ENCODE data around the gene ELOVL7. TPM values are rescaled to one million over a fixed set of nuclear protein-coding genes. Genes with fewer than 3 reads are reported as not detected.
"Not testable (repeated sequence)": the region's sequence is repeated elsewhere in the genome, so short reads cannot be mapped to it uniquely, and the experiment has no call there.

Gene ELOVL7
- total RNA-seq, 1 donor from 2014 or later = 8.7 TPM

DNA sequence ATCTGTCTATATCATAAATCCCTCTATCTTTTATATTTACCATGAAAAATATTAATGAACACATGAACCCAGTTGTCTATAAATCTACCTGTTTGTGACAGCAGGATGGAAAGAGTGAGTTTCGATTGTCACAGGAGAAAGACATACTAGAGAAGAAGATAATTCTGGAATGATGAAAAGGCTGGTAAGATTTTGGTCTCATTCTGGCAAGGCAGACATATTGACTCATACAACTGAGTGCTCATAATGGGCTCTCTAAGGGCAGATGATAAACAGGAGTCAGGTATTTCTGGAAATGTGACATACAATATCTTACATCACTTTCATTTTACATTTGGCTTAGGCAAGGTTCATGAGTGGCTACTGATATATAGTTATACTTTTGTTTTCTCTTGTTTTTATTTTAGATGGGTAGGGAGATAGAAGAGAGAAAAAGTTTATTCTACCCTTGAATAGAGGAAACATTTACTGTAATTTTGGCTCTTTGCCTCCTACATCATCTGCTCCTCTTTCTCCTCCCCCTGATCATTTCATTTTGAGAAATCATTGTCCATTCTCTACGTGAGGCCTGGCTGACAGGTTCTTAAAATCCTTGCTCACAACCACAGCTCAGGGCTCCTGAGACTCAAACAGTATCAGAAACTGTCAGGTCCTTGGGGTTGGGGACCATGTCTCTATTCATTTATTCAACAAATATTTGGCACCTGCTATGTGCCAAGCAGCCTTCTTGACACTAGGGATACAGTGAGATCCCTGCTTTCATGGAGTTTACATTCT, 14.4 kb downstream of the ELOVL7 start:
- no peak for DNase-seq

DNA sequence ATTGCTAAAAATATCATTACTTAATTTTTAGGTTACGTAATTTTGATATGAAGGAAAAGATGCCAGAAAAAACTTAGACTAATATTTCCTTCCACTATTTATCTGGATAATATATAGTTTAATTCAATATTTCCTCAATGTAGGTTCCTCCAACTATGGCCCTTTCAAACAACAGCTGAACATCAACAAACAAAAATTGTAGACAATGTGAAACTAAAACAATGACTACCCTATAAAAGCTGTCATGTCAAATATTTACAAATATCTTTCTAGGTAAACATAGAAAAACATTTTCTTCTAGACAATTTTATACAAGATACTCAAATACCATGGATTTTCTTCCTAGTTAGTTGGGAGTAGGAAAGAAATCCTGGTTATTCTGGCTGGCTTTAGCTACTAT, 16.9 kb downstream of the ELOVL7 start:
- DNase-seq = no peak

DNA sequence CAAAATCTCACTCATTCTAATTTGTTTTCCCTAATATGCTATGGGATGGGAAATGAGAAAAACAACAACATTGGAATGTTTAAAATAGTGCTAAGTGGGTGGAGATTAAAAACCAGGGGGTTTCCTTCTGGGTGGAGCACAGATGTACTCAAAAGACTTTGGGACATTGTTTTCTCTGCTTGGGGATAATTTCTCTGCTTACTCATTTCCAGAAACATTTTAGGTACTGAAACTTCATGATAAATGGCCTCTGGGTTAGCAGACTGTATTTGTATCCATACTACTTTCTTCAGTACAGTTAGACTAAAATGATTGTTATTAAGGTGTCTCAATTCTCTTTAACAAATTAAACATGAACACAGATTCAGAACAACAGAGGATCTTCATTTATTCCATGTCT, 17.4 kb downstream of the ELOVL7 start:
- DNase-seq = no peak

DNA sequence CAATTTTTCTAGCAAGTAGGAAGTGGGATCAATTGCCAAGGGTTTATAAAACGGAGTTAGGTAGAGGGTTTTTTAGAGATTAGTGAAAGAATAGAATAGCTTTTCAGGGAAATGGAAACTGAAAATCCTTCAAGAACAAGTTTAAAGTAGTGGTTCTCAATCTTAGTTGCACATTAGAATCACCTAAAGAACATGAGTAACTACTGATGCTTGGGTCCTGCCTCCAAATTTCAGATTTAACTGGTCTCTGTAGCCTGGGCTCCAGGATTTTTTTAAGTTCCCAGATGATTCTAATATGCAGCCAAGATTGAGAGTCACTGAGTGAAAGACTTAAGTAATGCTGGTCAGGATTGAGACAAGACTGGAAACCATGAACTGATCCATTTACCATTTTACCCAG, 20.5 kb downstream of the ELOVL7 start:
- DNase-seq = no peak

DNA sequence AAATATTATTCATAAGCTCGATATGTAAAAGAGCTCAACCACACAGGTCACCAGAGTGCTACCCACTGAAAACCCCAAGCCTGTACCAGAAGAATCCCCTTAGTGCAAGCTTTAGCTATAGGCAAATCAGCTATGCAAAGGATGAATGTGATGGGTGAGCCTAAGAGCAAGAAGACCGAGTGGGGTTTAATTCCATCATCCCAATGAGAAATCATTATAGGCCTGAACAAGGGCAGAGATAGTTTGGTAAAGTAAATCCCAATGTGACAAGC, 21.8 kb downstream of the ELOVL7 start:
- DNase-seq = no peak

DNA sequence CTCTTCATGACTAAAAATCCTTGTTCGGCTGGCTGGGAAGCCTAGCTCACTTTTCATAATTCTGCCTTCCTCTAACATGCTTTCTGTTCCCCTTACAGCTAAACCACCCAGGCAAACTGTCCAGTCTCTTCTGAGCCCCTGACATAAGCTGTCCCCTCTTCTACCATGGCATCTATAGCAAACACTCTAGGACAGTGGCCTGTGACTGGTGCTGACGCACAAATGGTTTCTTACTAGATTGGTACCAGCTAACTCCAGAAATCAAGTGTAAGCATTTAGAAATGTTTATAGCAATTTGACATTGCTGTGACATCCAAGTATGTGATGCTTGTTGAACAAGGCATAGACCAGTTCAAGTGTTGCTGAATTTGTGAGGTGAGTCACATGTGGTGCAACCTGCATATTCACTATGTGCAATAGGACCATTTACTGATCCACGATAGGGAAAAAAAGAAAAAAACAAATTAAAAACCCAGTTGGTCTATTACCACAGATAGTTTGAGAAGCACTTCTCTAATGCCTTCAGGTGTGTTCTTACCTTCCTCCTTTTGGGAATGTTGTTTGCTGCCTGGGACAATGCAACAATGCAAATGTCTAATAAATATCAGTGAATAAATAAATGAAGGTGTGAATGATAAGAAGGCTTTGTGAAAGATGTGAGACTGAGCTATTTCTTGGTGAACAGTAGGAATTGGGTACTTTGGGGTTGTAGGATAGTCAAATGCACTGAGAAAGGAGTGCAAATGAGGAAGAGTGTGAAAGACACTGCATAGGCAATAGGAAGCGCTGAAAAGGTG, 22.4 kb downstream of the ELOVL7 start:
- no peak for DNase-seq

DNA sequence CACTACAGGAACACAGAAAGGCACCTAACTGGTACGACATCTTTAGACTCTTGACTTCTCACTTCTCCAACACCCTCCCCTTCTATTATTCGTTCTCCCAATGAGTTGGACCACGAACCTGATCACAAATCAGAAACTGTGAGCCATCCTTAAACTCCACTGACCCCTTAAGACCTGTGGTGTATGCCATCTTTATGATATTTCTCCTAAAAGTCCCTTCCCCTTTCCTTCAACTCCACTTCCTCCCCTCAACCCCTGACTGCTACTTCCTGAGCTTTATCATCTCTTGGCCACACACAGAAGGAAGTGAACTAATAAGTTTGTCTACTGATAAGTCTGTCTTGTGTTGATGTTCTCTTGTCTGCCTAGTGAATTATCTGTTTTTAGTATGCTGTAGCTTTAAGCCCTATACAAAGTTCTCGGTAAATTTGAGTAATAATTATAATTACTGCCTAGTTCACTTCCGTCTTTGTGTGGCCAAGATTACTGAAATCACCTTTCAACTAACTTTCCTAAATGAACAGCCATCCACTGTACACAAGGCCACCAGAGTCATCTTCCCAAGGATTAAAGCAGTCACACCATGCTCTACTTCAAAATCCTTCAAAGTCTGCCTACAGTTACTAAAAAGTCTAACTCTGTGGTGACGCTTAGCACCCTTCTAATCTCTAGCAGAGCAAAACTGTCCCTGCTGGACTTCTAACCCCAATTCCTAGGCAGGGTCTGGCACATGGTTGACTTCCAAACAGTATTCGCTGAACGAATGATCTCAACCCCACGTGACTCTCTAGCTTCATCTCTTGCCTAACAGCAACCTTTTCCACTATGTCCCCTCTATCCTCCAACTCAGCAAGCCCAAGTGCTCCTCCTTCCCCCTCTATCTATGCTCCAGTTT, 23.2 kb downstream of the ELOVL7 start:
- DNase-seq = no peak

DNA sequence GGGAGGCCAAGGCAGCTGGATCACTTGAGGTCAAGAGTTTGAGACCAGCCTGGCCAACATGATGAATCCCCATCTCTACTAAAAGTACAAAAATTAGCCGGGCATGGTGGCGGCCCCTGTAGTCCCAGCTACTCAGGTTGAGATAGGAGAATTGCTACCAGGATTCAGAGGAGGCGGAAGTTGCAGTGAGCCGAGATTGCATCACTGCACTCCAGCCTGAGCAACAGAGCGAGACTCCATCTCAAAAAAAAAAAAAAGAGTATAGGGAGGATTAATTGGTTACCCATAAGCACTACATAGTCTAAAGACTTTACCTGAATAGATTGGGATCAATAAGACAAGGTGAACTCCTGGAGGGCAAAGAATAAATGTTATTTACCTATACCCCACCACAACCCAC, 27.9 kb downstream of the ELOVL7 start:
- DNase-seq = not testable (repeated sequence)

DNA sequence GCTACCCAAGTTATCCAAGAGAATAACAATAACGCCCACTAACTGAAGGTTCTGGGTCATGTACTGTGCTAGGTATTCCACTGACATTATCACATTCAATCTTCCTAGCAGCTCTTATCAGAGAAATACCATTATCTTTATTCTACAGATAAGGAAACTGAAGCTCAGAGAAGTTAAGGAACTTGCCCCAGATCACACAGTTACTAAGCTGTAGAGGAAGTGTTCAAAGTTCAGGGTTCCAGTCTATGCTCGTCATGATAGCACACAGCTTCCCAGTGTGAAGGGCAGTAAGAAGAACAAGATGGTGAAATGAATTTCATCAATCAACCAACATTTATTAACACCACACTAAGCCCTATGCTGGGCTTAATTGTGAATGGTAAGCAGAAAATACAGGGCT, 29.6 kb downstream of the ELOVL7 start:
- DNase-seq = no peak

DNA sequence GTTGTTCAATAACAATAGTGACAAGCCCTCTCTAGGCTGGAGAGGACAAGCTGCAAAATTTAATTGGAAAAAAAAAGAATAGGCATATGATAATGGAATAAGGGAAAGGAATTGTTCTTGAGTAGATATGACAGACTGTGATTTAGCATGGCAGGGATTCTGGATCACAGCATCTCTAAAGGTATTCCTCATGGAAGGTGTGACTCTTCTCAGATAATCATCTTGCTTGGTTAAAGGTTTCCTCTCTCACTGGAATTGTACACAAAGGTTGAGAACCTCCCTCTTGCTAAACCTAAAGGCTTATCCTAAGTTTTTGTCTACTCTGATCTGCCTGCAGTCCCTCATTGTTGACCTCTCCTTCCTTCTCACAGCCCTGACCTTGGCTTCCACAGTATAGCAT, 31.6 kb downstream of the ELOVL7 start:
- DNase-seq = no peak

DNA sequence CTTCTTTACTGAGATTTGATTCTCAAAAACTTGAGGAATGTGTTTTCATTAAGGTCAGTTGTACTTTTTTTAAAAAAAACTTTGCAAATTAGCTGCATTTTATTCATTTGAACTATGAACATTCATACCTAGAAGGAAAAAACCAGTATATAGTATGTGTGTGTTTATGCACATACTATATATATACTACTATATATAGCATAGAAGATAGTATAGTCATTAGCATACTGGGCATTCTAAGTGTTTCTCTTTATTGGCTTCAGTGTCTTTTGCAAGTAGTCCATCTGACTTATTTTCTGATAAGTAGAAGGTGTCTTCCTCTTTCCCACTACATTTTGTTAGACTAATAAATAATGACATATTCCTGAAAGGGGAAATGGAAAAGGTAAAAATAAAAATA, 33.0 kb downstream of the ELOVL7 start:
- DNase-seq = no peak

DNA sequence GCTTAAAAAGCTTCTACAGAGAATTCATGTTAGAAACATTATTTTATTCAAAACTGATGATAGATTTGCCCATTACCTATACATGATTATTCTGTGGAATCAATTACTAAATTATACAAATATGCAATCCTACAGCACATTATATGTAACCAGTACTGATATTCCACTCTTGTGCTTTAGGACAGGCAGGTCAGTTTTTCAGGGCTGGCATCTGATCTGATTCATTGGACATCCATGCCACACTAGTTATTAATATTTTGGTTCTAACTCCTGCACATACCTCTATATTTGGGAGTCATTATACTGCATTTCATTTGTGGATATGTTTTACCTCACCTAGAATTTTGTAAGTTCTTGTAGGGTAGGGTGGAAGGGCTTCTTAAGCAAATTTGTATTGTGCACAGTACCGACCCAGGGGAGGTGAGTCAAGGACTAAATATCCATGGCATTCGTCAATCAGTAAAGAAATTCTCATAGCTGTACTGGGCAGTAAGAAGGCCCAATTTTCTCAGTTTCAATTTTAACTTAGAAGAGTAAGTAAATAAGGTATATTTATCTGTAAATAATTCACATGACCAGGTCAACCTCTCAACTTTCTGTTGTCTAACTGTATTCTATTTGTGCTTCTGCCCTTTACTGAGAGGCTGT, 33.5 kb downstream of the ELOVL7 start:
- DNase-seq = no peak

DNA sequence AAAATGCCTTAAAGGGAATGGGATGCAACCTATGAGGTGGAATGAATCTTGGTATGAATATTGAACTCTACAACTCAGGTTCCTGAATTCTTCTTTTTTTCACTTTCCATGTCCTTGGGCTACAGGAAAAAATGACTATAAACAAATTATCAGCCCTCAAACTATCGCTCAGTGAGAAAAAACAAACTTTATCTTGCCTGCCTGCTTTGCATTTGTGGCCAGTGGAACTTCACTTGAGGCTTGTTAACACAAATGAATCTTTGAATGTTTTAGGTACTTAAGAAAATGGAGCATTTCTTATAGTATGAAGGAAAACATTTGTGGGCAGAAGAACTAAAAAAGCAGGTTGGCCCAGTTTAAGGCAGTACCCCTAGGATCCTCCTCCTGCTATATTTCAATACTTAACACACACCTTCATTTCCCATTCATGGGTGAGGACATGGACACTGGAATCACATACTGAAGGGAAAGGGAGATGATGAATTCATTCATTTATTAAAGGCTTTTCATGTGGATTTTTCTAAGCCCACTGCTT, 34.1 kb downstream of the ELOVL7 start:
- DNase-seq = no peak

DNA sequence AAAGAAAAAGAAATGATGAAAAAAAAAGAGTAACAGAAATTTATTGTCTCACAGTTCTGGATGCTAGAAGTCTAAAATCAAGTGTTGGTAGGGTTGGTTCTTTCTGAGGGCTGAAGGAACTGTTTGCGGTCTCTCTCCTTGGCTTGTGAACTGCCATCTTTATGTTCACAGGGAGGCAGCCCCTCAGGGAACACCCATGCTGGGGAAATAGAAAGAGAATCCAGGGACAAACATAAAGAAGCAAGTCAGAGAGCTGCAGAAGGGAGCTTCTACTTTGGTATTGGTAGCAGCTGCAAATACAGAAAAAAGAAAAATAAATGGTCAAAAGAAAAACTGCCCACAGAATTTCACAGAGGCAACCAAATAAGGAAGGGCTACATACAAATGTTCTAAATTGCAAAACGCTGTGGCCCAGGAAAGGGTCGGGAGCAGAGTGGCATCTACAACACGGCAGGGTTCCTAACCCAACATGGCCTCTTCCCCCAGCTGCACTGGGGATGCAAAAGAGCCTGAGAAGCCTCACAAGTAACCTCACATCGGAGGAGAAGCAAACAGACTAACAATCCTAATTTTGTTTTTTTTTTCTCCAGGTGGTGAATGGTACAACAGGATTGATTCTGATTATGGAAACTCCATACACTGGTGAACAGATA, 37.4 kb downstream of the ELOVL7 start:
- no peak for DNase-seq

DNA sequence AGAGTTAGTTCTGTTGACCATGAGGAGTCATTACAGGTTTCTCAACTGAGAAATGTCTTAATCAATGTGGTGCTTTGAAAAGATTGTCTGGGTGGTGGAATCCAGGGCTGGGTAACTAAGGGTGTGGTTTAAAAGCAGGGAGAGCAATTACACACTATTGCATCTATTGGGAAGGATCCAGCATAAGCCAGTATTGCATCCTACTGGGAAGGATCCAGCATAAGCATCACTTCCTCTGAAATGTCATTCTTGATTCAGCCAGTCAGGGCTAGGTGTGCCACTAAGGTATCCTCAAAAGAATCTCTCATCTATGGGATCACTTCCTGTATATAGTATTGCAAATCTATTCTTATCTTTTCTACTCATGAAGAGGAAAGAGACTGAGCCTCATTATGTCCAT, 38.6 kb downstream of the ELOVL7 start:
- no peak for DNase-seq

DNA sequence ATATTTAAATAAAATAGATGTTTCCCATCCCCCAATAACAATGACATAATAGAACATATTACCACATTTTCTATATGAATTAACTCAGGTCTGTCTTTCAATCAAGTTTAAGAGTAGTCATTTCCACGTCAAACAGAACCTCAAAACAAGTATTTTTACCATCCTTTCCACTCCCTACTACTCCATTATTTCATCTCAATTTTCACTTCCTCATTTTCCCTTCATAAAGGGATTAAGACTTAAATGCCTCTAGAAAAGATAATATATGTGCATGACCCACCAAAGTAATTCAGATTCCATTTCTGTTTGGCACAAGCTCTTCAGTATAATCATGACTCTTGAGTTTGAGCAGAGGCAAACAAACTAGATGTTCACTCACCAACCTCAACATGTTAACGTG, 40.4 kb downstream of the ELOVL7 start:
- no peak for DNase-seq

DNA sequence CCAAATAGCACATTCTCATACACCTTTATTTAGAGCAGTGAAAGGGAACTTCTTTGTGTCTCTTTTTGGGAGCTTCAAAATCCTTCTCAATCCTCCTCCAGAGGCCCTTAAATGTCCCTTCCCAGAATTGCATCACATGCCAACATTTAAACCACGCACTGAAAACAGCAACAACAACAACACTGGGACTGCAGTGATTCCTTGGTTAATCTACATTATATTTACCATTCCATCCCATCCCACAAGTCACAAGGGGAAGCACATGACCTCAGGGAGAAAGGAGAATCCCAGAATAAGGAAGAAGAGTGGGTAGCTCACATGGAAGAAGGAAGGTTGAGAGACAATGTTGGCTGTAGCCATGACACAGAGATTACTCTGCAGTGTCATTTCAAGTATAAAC, 41.1 kb downstream of the ELOVL7 start:
- no peak for DNase-seq

DNA sequence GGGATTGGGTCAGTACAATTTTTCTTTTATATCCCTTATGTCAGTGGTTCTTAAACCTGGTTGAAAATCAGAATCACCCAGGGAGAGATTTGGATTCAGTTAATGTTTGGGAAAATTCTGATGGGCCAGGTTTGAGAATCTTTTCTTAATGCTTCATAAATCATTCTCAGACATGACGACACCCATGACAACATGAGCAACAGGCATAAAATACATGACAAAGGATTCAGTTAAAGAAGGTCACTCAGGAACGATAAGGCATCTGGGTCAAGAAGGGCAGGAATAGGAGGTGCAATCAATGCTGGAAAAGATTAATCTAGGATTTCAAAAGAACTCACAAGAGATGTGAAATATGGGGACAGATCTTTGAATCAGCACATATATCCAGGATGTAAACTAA, 41.8 kb downstream of the ELOVL7 start:
- DNase-seq = no peak

DNA sequence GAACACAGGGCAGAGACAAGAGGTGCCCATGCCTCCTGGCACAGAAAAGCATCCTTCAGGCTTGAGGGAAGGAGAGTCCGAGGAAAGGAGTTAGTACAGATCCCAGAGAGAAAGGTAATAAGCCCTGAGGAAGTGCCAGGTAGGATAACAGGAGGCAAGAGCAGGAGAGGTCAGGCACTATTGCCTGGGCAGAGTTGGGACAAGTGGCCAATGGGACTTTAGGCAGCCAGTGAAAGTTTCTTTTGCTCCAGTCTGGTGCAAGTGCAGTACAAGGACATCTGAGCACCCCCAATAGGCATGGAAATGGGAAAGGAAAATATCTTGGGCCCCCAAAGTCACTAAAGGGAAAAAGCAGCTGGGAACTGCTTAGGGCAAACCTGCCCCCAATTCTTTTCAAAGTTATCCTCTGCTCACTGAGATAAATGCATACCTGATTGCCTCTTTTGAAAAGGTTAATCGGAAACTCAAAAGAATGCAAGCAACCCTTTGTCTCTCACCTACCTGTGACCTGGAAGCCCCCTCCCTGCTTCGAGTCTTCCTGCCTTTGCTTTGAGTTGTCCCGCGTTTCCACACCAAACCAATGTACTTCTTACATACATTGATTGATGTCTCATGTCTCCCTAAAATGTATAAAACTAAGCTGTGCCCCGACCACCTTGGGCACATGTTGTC, 46.5 kb downstream of the ELOVL7 start:
- DNase-seq = no peak

DNA sequence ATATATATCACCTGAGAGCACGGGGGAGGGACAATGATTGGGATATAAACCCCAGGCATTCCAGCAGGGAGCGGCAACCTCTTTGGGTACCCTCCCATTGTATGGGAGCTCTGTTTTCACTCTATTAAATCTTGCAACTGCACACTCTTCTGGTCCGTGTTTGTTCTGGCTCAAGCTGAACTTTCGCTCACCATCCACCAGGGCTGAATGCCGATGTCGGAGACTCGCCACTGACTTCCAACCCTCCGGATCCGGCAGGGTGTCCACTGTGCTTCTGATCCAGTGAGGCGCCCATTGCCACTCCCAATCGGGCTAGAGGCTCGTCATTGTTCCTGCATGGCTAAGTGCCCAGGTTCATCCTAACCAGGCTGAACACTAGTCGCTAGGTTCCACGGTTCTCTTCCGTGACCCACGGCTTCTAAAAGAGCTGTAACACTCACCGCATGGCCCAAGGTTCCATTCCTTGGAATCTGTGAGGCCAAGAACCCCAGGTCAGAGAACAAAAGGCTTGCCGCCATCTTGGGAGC, 48.6 kb downstream of the ELOVL7 start:
- DNase-seq = not testable (repeated sequence)

DNA sequence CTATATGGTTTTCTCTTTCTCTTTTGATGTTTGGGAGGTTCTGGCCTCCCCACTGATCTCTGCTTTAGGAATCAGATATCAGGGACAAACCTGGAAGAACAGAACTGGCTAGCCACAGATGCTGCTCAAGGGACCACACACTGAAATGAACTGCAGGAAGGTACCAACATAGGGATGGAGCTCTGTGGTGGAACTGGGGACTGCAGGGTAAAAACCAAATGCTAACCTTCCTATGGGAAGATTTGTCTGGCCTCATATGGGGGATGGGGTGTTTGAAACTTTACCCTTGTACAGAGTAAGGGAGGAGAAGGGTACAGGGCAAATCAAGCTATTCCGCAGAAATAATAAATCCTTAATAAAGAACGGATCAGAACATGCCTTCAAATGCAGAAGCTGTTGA, 49.4 kb downstream of the ELOVL7 start:
- DNase-seq = no peak
